ENCODE measurements around the gene ACCS.

GRCh38 chr11:44096360-44097185 lies 30.5 kb downstream of the ACCS start:
- TF ChIP-seq CTCF (IDR thresholded peaks at IDR 0.05 in 4 of 5, conservative IDR thresholded peaks at IDR 0.05 in 1 of 5) (no peak), POLR2A (IDR thresholded peaks at IDR 0.05) (no peak)
